HEK293 (cell line): Measurements from ENCODE around the gene PPP4R4.

Experiments
- CTCF ChIA-PET: fragments of 350-600 bp; formaldehyde crosslinking; extraction: SDS; loops from one replicate; lab custom pipeline; 2021; ENCODE audit warnings: antibody characterized with exemption; lab: Yijun Ruan, JAX
- POLR2A ChIA-PET: fragments of 300-600 bp; formaldehyde crosslinking; extraction: SDS; loops from one replicate; lab custom pipeline; 2020; ENCODE audit warnings: antibody characterized with exemption, inconsistent platforms; lab: Yijun Ruan, JAX
- H3K27ac ChIP-seq: fragments of 200-500 bp; sonication (Bioruptor generic); 2 replicates; pipeline ENCODE4 v1.5.1; 2014; ENCODE audit warnings: low read depth, low read length, control low read depth, inconsistent platforms; ENCODE audit errors: extremely low read depth
- H3K36me3 ChIP-seq, 2 experiments: fragments of 200-500 bp in 1 of 2; sonication (Bioruptor generic) in 1 of 2; 1 replicate in 1 of 2; 2 replicates in 1 of 2; pipeline ENCODE4 v1.5.1; 2014 to 2017; ENCODE audit warnings: inconsistent platforms in 2 of 2, low read length in 2 of 2; ENCODE audit not compliant: control insufficient read depth in 2 of 2, insufficient read depth in 1 of 2
- H3K4me1 ChIP-seq: fragments of 200-500 bp; sonication (Bioruptor generic); 2 replicates; pipeline ENCODE4 v1.5.1; 2014; ENCODE audit warnings: mild to moderate bottlenecking, low read length, inconsistent platforms; ENCODE audit not compliant: control insufficient read depth, insufficient read depth
- H3K4me3 ChIP-seq: 2 replicates; pipeline ENCODE4 v1.5.1; 2011; ENCODE audit warnings: low read depth, mild to moderate bottlenecking, control low read depth, low read length, moderate library complexity
- H3K9me3 ChIP-seq: fragments of 200-500 bp; sonication (Bioruptor generic); 2 replicates; pipeline ENCODE4 v1.5.1; 2014; ENCODE audit warnings: low read depth, low read length, inconsistent platforms; ENCODE audit not compliant: control insufficient read depth, insufficient read depth
- KLF10 ChIP-seq: fragments of 450-650 bp; IDR thresholded peaks from 2 replicates; pipeline ENCODE4 v1.5.1; 2018; ENCODE audit warnings: missing biosample characterization, mild to moderate bottlenecking, missing genetic modification characterization
- MYNN ChIP-seq: fragments of 450-650 bp; formaldehyde crosslinking; IDR thresholded peaks from 2 replicates; pipeline ENCODE4 v1.5.1; 2016; ENCODE audit warnings: missing biosample characterization, missing genetic modification characterization, borderline replicate concordance
- ZBTB1 ChIP-seq: fragments of 450-650 bp; formaldehyde crosslinking; IDR thresholded peaks from 2 replicates; pipeline ENCODE4 v1.5.1; 2016; ENCODE audit warnings: missing biosample characterization, missing genetic modification characterization
- ZBTB8A ChIP-seq: fragments of 450-650 bp; formaldehyde crosslinking; IDR thresholded peaks from 2 replicates; pipeline ENCODE4 v1.5.1; 2016; ENCODE audit warnings: missing biosample characterization, missing genetic modification characterization
- ZEB2 ChIP-seq: fragments of 450-650 bp; formaldehyde crosslinking; IDR thresholded peaks from 2 replicates; pipeline ENCODE4 v1.5.1; 2016; ENCODE audit warnings: missing biosample characterization, missing genetic modification characterization
- ZFP37 ChIP-seq: fragments of 450-650 bp; formaldehyde crosslinking; IDR thresholded peaks from 2 replicates; pipeline ENCODE4 v1.5.1; 2016; ENCODE audit warnings: missing biosample characterization, missing genetic modification characterization
- ZNF221 ChIP-seq: fragments of 450-650 bp; formaldehyde crosslinking; IDR thresholded peaks from 2 replicates; pipeline ENCODE4 v1.5.1; 2017; ENCODE audit warnings: missing biosample characterization, missing genetic modification characterization, borderline replicate concordance
- ZNF223 ChIP-seq: fragments of 450-650 bp; formaldehyde crosslinking; IDR thresholded peaks from 2 replicates; pipeline ENCODE4 v1.5.1; 2016; ENCODE audit warnings: missing biosample characterization, missing genetic modification characterization
- ZNF621 ChIP-seq: fragments of 450-650 bp; formaldehyde crosslinking; IDR thresholded peaks from 2 replicates; pipeline ENCODE4 v1.5.1; 2017; ENCODE audit warnings: missing biosample characterization, missing genetic modification characterization
- ZNF776 ChIP-seq: fragments of 450-650 bp; formaldehyde crosslinking; IDR thresholded peaks from 2 replicates; pipeline ENCODE4 v1.5.0; 2017; ENCODE audit warnings: missing biosample characterization, missing genetic modification characterization, borderline replicate concordance
- ZNF837 ChIP-seq: fragments of 450-650 bp; formaldehyde crosslinking; IDR thresholded peaks from 2 replicates; pipeline ENCODE4 v1.5.1; 2016; ENCODE audit warnings: missing biosample characterization, missing genetic modification characterization
- TF ChIP-seq, protein P1 (sequence below): fragments of 450-650 bp; formaldehyde crosslinking; IDR thresholded peaks from 2 replicates; pipeline ENCODE4 v1.5.1; 2016; ENCODE audit warnings: missing biosample characterization, missing genetic modification characterization, borderline replicate concordance
- TF ChIP-seq, protein P2 (sequence below): fragments of 450-650 bp; formaldehyde crosslinking; IDR thresholded peaks from 2 replicates; pipeline ENCODE4 v1.5.1; 2016; ENCODE audit warnings: missing biosample characterization, missing genetic modification characterization
- TF ChIP-seq, protein P3 (sequence below): fragments of 450-650 bp; formaldehyde crosslinking; IDR thresholded peaks from 2 replicates; pipeline ENCODE4 v1.5.1; 2016; ENCODE audit warnings: missing biosample characterization, missing genetic modification characterization
- TF ChIP-seq, protein P4 (sequence below): fragments of 450-650 bp; formaldehyde crosslinking; conservative IDR thresholded peaks from 2 replicates; pipeline ENCODE4 v1.5.1; 2016; ENCODE audit warnings: low read depth, missing biosample characterization, missing genetic modification characterization
- TF ChIP-seq, protein P5 (sequence below): sonication (generic); formaldehyde crosslinking; IDR thresholded peaks from 2 replicates; pipeline ENCODE4 v1.8.1; 2022; ENCODE audit warnings: mild to moderate bottlenecking, moderate library complexity, missing genetic modification reagents
- TF ChIP-seq, protein P6 (sequence below): fragments of 450-650 bp; formaldehyde crosslinking; IDR thresholded peaks from 2 replicates; pipeline ENCODE4 v1.5.1; 2016; ENCODE audit warnings: missing biosample characterization, missing genetic modification characterization

Gene PPP4R4

DNA sequence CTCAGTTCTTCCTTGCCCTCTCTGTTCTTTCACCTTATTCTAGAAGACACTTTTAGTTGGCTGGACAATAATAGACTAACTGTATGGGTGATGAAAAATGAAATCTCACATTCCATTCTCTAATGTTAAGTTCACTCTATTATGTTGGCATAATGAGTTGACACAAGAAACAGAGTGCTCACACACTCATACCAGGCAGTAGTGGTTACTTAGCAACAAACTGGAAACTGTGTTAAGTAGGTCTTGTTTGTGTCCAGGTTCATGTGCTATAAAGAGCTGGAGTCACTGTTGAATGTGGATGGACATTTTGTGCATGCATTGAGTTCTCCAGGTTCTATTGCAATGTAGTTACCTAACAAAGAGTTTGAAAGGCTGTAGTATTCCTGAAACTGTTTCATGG, 16.9 kb upstream of the PPP4R4 start:
- Histone ChIP-seq H3K4me1 (no peaks in the 10 kb centered on the region; the same call in 1 of the 2 replicates), H3K9me3 (no peaks in the 10 kb centered on the region), H3K4me3 (no peak overlapping the region), H3K27ac (no peak overlapping the region), H3K36me3 (no peaks in the 10 kb centered on the region)
- ChIA-PET POLR2A (no interaction called here), CTCF (interaction anchor here (2.1 kb wide), 1 partner anchor 20 kb away, joined by 10 read pairs; no protein-coding TSS in a partner anchor)
- TF ChIP-seq KLF10 (tag by site-specific recombination) (no peak), ZBTB8A (tag by site-specific recombination) (no peak), MYNN (tag by site-specific recombination) (no peak), ZNF223 (tag by site-specific recombination) (no peak), ZFP37 (tag by site-specific recombination) (no peak), ZNF776 (tag by site-specific recombination) (no peak), ZNF621 (tag by site-specific recombination) (no peak), ZBTB1 (tag by site-specific recombination) (no peak), ZEB2 (no peak), ZNF837 (tag by site-specific recombination) (no peak), ZNF221 (tag by site-specific recombination) (no peak)
- TF ChIP-seq, protein P1, sequence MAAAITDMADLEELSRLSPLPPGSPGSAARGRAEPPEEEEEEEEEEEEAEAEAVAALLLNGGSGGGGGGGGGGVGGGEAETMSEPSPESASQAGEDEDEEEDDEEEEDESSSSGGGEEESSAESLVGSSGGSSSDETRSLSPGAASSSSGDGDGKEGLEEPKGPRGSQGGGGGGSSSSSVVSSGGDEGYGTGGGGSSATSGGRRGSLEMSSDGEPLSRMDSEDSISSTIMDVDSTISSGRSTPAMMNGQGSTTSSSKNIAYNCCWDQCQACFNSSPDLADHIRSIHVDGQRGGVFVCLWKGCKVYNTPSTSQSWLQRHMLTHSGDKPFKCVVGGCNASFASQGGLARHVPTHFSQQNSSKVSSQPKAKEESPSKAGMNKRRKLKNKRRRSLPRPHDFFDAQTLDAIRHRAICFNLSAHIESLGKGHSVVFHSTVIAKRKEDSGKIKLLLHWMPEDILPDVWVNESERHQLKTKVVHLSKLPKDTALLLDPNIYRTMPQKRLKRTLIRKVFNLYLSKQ (tag by site-specific recombination), result no peak
- TF ChIP-seq, protein P2, sequence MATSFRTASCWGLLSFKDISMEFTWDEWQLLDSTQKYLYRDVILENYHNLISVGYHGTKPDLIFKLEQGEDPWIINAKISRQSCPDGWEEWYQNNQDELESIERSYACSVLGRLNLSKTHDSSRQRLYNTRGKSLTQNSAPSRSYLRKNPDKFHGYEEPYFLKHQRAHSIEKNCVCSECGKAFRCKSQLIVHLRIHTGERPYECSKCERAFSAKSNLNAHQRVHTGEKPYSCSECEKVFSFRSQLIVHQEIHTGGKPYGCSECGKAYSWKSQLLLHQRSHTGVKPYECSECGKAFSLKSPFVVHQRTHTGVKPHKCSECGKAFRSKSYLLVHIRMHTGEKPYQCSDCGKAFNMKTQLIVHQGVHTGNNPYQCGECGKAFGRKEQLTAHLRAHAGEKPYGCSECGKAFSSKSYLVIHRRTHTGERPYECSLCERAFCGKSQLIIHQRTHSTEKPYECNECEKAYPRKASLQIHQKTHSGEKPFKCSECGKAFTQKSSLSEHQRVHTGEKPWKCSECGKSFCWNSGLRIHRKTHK (tag by site-specific recombination), result no peak
- TF ChIP-seq, protein P3, sequence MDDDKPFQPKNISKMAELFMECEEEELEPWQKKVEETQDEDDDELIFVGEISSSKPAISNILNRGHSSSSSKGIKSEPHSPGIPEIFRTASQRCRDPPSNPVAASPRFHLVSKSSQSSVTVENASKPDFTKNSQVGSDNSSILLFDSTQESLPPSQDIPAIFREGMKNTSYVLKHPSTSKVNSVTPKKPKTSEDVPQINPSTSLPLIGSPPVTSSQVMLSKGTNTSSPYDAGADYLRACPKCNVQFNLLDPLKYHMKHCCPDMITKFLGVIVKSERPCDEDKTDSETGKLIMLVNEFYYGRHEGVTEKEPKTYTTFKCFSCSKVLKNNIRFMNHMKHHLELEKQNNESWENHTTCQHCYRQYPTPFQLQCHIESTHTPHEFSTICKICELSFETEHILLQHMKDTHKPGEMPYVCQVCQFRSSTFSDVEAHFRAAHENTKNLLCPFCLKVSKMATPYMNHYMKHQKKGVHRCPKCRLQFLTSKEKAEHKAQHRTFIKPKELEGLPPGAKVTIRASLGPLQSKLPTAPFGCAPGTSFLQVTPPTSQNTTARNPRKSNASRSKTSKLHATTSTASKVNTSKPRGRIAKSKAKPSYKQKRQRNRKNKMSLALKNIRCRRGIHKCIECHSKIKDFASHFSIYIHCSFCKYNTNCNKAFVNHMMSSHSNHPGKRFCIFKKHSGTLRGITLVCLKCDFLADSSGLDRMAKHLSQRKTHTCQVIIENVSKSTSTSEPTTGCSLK, result no peak
- TF ChIP-seq, protein P4, sequence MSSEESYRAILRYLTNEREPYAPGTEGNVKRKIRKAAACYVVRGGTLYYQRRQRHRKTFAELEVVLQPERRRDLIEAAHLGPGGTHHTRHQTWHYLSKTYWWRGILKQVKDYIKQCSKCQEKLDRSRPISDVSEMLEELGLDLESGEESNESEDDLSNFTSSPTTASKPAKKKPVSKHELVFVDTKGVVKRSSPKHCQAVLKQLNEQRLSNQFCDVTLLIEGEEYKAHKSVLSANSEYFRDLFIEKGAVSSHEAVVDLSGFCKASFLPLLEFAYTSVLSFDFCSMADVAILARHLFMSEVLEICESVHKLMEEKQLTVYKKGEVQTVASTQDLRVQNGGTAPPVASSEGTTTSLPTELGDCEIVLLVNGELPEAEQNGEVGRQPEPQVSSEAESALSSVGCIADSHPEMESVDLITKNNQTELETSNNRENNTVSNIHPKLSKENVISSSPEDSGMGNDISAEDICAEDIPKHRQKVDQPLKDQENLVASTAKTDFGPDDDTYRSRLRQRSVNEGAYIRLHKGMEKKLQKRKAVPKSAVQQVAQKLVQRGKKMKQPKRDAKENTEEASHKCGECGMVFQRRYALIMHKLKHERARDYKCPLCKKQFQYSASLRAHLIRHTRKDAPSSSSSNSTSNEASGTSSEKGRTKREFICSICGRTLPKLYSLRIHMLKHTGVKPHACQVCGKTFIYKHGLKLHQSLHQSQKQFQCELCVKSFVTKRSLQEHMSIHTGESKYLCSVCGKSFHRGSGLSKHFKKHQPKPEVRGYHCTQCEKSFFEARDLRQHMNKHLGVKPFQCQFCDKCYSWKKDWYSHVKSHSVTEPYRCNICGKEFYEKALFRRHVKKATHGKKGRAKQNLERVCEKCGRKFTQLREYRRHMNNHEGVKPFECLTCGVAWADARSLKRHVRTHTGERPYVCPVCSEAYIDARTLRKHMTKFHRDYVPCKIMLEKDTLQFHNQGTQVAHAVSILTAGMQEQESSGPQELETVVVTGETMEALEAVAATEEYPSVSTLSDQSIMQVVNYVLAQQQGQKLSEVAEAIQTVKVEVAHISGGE, result no peak
- TF ChIP-seq, protein P5, sequence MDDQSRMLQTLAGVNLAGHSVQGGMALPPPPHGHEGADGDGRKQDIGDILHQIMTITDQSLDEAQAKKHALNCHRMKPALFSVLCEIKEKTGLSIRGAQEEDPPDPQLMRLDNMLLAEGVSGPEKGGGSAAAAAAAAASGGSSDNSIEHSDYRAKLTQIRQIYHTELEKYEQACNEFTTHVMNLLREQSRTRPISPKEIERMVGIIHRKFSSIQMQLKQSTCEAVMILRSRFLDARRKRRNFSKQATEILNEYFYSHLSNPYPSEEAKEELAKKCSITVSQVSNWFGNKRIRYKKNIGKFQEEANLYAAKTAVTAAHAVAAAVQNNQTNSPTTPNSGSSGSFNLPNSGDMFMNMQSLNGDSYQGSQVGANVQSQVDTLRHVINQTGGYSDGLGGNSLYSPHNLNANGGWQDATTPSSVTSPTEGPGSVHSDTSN (CRISPR knock-in tag), result no peak
- TF ChIP-seq, protein P6, sequence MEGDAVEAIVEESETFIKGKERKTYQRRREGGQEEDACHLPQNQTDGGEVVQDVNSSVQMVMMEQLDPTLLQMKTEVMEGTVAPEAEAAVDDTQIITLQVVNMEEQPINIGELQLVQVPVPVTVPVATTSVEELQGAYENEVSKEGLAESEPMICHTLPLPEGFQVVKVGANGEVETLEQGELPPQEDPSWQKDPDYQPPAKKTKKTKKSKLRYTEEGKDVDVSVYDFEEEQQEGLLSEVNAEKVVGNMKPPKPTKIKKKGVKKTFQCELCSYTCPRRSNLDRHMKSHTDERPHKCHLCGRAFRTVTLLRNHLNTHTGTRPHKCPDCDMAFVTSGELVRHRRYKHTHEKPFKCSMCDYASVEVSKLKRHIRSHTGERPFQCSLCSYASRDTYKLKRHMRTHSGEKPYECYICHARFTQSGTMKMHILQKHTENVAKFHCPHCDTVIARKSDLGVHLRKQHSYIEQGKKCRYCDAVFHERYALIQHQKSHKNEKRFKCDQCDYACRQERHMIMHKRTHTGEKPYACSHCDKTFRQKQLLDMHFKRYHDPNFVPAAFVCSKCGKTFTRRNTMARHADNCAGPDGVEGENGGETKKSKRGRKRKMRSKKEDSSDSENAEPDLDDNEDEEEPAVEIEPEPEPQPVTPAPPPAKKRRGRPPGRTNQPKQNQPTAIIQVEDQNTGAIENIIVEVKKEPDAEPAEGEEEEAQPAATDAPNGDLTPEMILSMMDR (tag by site-specific recombination), result no peak
